HG03575 (cell line): ENCODE data around the gene ZBTB7B.

Experiments used
- ATAC-seq: cut with Tn5 transposase; IDR thresholded peaks from one replicate; pipeline ENCODE4 v1.9.1; 2021; ENCODE audit not compliant: unreplicated experiment, insufficient number of reproducible peaks, low FRiP score; ENCODE audit errors: extremely low read depth

ZBTB7B gene

DNA sequence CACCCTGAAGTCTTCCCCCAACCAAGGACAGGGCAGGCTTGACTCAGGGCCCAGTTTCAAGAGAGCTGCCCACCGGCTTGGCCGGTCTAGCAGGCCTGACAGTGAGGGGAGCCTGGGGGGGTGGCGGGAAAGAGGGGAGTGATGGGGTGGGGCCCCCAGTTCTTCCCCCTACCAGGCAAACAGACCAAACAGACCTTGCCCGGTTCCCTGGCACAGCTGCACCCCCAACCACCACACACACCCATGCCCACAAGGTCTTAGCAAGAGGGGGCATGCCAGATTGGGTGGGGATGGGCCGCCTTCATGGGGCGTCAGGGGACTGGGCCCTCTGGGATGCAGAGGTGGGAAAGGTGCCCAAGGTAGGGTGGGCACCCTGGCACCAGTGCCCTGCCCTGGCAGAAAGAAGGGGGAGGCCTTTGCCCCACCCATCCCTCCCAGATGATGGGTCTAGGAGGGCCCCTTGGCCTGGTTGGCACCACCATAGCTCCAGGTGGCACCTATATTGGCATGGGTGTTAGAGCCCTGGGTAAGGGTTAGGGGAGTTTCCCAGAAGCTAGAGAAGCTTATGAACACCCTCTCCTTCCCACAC, 8.9 kb downstream of the ZBTB7B start:
- no peak for ATAC-seq

DNA sequence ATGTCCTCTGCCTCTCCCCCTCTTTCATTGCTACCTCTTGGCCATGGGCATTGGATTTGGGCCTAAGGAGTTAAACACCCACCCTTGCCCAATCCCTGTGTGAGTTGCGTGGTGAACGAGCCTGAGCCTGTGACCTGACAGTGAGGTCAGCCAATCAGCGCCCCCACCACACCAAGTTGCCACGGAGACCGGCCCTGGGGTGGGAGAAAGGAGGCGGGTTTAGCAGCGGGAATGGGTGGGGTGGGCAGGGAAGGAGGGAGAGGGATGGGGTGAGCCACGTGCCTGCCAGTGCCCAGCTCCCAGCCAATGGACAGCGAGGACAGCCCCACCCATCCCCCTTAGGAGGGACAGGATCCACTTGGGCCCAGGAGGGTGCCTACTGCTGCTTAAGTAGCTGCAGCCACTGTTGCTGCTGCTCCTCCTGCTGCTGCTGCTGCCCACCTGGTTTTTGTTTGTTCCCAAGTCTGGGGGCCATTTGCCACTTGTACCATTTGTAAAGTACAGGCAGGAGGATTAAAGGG, 9.5 kb downstream of the ZBTB7B start:
- no peak for ATAC-seq

DNA sequence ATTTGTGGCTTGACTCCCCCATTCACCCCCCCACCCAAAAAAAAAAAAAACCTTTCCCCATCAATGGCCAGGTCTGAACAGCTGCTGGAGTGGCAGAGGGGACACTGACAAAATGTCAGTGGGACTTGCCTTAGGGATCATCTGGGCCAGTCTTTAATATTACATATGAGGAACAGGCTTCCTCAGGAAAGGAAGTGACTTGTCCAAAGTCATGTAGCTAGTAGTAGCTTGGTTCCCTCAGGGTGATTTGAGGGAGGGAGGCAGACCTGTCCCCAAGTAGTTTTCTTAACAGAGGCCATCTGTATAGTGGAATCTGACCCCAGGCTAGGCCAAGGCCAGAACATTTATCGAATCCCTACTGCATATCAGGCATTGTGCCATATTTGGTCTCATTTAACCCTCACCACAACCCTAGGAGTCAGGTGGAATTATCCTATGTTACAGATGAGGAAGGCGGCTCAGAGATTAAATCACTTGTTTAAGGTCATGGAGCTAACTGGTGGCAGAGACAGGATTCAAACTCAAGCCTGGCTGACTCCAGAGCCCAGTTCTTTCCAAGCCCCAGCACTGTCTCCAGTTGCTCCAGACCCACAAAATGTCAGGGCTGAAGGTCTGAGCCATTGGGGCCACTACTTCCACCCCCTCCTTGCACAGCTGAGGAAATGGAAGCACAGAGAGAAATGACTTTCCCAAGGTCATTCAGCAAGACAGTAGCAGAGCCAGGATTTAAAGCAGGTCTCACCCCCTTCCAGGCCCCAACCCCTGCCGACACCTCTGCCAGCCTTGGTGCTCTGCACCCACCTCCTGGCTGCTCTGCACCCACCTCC, 10.4 kb downstream of the ZBTB7B start:
- ATAC-seq: no peak

DNA sequence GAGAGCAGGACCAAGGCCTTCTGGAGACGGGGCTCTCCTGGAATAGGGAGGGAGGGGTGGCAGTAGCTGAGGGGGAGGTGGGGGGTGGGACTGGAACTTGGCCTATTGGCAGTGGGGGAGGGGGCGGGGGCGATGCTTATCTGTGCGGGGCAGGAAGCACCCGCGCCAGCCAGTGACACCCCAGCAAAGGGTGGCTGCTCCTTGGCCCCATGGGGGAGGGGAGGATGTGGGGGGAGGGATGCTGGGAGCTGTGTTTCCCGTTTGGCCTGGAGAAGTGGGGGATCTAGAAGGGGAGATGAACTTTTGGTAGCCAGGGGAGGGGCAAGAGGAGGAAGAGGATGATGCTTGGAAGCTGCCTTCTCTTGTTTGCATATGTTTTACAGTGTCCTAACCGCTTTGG, 11.0 kb downstream of the ZBTB7B start:
- ATAC-seq: no peak

DNA sequence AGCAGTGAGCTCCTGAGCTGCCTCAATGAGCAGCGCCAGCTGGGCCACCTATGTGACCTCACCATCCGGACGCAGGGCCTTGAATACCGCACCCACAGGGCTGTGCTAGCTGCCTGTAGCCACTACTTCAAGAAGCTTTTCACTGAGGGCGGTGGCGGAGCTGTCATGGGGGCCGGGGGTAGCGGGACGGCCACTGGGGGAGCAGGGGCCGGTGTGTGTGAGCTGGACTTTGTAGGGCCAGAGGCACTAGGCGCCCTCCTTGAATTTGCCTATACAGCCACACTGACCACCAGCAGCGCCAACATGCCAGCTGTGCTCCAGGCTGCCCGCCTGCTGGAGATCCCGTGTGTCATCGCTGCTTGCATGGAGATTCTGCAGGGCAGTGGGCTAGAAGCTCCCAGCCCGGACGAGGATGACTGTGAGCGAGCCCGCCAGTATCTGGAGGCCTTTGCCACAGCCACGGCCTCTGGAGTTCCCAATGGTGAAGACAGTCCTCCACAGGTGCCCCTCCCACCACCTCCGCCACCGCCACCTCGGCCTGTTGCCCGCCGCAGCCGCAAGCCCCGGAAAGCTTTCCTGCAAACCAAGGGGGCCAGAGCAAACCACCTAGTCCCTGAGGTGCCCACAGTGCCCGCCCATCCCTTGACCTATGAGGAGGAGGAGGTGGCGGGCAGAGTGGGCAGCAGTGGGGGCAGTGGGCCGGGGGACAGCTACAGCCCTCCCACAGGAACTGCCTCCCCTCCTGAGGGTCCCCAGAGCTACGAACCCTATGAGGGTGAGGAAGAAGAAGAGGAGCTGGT, 12.3 kb downstream of the ZBTB7B start:
- ATAC-seq: no peak

DNA sequence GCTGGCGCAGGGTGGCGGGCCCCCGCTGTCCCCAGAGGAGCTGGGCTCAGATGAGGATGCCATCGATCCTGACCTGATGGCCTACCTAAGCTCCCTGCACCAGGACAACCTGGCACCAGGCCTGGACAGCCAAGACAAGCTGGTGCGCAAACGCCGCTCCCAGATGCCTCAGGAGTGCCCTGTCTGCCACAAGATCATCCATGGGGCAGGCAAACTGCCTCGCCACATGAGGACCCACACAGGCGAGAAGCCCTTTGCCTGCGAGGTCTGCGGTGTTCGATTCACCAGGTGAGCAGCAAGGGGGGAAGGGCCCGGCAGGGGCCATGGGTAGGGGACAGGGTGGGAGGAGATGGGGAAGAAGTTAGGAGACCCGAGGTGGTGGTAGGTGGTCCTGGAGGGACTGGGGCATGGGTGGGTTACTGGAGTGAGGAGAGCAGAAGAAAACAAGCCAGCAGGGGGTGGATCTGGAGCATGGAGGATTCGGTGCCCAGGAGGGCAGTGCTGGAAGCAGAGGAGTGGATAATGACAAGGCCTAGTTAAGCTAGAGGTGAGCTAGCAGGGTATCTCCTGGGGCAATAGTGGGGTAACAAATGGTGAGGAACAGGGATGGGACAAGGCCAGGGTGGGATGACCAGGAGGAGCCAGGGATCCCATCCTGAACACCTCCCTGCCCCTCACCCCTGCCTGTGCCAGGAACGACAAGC, 13.1 kb downstream of the ZBTB7B start:
- no peak for ATAC-seq

DNA sequence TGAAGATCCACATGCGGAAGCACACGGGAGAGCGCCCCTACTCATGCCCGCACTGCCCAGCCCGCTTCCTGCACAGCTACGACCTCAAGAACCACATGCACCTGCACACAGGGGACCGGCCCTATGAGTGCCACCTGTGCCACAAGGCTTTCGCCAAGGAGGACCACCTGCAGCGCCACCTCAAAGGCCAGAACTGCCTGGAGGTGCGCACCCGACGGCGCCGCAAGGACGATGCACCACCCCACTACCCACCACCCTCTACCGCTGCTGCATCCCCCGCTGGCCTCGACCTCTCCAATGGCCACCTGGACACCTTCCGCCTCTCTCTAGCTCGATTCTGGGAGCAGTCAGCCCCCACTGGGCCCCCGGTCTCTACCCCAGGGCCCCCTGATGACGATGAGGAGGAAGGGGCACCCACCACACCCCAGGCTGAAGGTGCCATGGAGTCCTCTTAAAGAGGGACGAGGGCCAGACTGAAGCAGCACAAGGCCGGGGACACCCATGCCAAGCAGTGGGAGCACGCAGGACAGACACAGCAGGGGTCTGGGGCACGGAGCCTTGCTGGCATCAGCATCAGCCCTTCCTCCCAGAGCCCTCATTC, 13.7 kb downstream of the ZBTB7B start:
- ATAC-seq: no peak

DNA sequence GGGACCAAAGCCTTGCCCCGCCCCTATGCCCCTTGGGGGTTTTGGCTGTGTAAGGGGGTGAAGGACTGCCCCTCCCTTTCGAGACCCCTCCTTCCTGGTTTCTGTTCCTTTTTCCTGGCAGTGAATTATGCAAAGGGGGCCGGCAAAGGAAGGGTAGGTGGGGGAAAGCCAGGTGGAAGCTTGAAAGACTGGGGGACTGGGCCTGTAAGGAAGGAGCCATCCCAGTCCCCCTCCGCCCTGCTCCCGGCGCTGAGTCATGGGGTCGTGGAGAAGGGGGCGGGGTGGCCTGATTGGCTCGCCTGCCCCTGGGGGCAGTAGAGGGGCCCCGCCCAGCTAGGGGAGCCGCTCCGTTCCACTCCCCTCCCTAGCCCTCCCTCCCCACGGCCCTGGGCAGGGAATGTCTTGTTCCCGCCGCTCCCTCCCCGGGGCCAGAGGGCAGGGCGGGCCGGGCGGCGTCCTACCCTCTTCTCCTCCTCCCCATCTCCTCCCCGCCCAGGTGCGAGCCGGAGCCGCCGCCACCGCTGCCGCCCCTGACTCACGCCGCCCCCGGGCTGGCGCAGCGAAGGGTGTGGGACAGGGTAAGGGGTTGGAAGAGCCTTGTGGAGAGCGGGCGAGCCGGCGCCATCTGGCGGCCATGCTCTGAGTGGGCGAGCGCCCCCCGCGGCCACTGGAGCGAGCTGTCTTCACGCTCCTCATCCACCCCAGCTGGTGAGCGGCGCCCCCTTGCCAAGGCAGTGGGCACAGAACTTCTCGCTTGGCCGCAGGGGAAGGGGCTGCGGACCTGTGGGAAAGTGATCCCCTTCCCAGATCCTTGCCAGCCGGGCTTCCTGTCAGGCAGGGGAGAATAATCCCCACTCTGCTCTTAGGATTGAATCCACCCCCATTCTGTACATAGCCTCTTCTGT, 14.7 kb downstream of the ZBTB7B start:
- ATAC-seq: no peak

DNA sequence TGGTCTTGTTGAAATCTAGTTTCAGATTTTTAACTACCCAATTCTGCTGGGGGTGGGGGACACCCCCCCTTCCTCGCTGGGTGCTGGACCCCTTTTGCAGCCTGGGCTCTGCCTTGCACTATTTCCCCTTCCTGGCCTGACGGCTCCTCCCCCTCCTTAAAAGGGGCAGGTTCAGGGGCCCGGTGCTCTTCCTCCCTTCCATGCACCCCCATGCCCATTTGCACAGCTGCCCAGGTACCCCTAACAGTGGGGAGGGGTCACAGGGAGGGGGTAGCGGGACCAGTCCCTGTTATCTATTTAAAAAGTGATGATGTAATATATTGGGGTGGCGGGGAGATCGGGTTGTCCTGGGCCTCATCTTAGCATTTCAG, 15.3 kb downstream of the ZBTB7B start:
- no peak for ATAC-seq

DNA sequence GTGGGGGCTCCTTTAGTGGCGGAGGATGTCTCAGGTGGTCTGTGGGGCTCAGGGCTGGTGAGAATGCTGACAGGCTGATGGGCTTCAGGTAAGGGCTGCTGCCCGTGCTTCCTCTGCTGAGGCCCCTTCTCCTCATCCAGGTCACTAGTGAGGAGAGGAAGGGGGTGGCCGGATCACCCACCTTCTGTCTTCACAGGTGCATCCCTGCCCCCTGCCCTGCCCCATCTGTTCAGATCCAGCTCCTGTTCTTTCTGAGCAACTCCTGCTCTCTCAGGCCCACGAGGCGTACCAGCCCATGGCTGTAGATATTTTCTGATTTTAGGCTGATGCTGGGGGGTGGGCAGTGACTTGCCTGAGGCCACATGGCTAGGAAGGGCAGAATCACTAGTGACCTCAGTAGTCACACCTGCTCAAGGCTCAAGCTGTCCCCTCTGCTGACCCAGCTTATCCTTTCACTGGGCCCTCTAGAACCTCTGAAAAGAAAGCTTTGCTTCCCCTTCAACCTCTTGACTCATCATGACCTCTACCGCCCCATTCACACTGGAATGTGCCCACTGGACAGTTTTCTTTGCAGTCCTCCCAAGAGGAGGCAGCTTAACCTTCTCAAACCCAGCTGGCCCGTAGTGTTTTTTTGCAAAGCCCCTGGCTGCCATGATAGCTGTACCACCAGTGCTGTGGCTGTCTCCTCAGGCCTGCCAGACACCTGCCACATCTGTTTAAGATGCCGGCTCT, 16.2 kb downstream of the ZBTB7B start:
- no peak for ATAC-seq

DNA sequence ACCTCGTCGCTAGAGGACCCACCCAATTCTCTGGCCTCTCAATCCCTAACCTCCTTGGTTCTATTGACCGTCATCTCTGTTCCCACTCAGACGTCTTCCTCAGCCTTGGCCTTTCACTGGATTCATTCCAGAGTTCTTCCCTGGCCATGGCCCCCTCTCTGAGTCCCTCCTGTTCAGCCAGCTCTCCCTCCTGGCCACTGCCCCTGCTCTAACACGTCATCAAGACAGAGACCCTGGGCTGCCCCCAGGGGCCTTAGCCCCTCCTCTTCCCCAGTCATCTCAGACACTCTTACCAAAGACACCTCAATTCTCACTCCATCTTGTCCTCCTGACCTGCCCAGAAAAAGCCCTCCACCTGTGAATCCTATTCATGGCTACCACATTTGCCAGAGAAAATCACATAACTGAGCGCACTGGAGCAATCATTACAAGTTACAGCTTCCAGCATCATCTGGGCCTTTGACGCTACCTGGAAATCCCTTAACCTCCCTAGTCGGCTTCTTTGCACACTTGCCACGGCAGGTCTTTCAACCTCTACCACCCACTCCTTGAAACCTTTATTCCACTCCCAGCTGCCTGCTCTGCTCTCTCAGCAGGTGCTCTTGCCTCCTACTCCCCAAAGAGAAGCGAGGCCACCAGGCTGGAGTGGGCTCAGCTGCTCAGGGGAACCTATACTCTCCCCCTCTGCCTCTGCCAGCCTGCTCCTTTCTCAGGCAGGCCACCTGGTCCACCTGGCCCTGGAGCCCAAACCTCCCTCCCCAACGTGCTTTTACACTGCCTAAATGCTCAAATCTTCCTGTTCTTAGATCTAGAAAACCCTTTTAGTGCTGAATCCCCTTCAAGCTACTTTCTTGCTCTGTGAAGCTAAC, 17.0 kb downstream of the ZBTB7B start:
- ATAC-seq: no peak

DNA sequence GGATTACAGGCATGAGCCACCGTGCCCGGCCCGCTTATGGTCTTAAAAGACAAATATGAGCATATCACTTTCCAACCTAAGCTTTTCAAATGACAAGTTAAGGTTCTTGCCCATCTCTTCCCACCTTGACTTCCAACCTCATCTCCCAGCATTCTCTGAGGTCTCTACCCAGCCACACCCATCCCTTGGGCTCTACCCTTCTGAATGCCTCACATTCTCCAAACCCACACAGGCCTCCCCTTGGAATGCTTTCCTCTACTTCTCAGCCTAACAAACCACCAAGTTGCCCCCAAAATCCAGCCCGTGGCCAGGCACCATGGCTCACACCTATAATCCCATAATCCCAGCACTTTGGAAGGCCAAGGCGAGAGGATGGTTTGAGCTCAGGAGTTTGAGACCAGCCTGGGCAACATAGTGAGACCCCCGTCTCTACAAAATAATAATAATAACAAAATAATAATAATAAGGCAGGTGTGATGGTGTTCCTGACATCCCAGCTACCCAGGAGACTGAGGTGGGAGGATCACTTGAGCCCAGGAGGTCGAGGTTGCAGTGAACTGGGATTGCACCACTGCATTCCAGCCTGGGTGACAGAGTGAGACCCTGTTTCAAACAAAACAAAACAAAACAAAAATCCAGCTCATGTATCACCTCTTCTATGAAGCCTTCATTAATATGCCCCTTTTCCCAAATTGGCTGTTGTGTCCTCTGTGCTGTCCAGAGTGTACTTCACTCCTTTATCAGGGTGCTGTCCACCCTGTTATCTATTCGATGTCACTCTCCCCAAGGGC, 19.7 kb downstream of the ZBTB7B start:
- no peak for ATAC-seq

DNA sequence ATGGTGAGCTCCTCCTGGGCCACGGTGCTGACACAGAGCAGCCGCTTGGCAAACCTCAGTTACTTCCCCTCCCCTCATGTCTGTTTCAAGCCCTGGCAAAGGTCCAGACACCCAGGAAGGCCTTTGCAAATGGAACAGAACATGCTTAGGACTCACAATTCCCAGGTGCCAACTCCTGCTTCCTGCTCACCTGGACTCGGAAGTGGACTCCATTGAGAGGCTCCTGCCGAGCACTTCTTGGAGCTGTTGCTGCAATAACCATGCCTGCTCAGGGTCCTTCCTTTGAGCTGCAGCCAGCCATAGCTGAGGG, 20.3 kb downstream of the ZBTB7B start:
- no peak for ATAC-seq

DNA sequence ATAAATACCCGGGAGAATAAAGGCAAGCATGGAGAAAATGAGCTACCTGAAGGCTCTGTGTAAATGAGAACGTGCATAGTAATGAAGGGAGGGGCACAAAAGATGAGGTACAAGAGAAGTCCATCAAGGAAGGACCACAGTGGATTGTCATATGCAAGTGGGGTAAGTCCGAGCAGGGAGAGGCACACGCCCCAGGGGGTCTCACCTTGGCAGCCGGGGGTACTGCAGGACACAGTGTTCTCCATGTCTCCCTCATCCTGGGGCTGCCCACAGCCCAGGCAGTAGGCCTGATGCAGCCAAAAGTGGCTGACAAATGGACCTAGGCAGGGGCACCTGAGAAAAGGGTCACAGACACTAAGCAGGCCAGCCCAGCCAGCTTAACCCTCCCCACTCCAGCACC, 21.0 kb downstream of the ZBTB7B start:
- ATAC-seq: no peak

DNA sequence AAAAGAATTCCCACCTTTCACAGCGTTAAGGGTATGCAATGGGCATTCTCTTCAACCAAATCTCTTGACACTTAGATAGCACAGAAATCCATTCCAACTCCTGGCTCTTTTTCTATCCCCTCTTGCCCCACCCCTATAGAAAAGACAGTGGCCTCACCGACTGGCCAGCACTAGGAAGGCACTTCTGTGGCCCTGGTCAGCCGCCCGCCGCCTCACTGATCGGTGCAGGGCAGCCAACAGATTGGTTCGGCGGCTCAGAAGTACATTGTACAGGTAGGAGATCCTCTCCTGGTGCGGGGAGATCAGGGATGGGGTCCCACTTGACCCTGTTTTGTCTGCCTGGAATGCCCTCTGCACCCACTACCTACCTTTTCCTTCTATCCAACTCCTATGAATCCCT, 21.7 kb downstream of the ZBTB7B start:
- no peak for ATAC-seq

DNA sequence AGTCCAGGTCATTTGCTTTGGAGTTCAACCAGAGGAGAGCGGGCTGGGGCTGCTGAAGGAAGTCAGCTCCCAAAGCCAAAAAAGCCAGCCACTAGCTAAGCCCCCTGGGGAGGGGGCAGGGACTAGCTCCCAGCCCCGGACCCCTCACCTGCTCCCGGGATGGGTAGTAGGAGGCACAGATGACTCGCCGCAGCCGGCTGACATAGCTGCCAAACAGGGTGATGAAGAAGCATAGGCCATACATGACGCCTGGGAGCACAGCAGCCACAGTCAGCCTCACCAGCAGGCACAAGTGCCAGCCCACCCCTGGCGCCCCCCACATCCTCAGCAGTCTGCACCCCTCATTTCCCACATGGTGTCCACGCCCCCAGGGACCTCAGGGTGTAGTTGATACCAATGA, 23.6 kb downstream of the ZBTB7B start:
- ATAC-seq: no peak
